Astrocyte of the spinal cord (primary cell): ENCODE measurements around the gene LNPEP.
A peak's percentile ranks its signal among the peaks of the same experiment; 100 is the strongest.

Source experiments
- DNase-seq: peaks from one replicate; pipeline ENCODE4 v3.0.0; 2011; ENCODE audit warnings: low read depth, low spot score
- H3K4me3 ChIP-seq: 2 replicates; pipeline ENCODE4 v1.5.1; 2011; ENCODE audit warnings: low read depth, mild to moderate bottlenecking, low read length, moderate library complexity
- in situ Hi-C: cut with HindIII; loops from 2 replicates; pipeline ENCODE4 v1.10.0; 2017; ENCODE audit warnings: low sequenced_read_pairs
- TF ChIP-seq, protein P1 (sequence below): IDR thresholded peaks from 2 replicates; pipeline ENCODE4 v1.5.1; 2012; ENCODE audit warnings: low read depth, mild to moderate bottlenecking, low read length, inconsistent platforms

The LNPEP gene

GRCh38 chr5:97037819-97038218 is 101.9 kb downstream of the LNPEP start:
- DNase-seq = no peak
- no peak overlapping the region for H3K4me3 ChIP-seq
- in situ Hi-C loops = no loop called here
- TF ChIP-seq, protein P1, sequence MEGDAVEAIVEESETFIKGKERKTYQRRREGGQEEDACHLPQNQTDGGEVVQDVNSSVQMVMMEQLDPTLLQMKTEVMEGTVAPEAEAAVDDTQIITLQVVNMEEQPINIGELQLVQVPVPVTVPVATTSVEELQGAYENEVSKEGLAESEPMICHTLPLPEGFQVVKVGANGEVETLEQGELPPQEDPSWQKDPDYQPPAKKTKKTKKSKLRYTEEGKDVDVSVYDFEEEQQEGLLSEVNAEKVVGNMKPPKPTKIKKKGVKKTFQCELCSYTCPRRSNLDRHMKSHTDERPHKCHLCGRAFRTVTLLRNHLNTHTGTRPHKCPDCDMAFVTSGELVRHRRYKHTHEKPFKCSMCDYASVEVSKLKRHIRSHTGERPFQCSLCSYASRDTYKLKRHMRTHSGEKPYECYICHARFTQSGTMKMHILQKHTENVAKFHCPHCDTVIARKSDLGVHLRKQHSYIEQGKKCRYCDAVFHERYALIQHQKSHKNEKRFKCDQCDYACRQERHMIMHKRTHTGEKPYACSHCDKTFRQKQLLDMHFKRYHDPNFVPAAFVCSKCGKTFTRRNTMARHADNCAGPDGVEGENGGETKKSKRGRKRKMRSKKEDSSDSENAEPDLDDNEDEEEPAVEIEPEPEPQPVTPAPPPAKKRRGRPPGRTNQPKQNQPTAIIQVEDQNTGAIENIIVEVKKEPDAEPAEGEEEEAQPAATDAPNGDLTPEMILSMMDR = no peak

GRCh38 chr5:97041239-97041638 is 105.4 kb downstream of the LNPEP start:
- DNase-seq = no peak
- in situ Hi-C loops = no loop called here
- no peak overlapping the region for H3K4me3 ChIP-seq
- TF ChIP-seq, protein P1 = no peak

GRCh38 chr5:97042996-97043395 is 107.1 kb downstream of the LNPEP start:
- H3K4me3 ChIP-seq = no peak overlapping the region
- DNase-seq = no peak
- in situ Hi-C loops = no loop called here
- TF ChIP-seq, protein P1 = no peak

DNA sequence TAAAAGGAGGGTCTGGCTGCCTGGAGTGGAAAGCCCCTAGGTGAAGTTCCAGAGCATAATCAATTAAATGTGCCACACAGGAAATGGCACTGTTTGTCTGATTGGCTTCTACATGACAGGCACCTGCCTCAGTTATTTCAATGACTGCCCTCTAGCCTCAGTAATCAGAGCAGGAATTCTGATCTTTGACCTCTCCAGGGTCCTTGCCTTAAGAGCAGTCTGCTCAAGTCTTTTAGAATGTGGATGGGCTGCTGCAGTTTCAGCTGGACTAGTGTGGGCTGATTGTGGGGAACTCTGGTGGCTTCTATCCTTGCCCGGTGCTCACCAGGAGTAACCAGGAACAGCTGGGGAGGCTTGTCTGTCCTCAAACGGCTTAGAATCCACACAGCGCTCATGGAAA is 107.6 kb downstream of the LNPEP start:
- TF ChIP-seq, protein P1 = no peak
- H3K4me3 ChIP-seq = no peak overlapping the region
- in situ Hi-C loops = no loop called here
- no peak for DNase-seq

DNA sequence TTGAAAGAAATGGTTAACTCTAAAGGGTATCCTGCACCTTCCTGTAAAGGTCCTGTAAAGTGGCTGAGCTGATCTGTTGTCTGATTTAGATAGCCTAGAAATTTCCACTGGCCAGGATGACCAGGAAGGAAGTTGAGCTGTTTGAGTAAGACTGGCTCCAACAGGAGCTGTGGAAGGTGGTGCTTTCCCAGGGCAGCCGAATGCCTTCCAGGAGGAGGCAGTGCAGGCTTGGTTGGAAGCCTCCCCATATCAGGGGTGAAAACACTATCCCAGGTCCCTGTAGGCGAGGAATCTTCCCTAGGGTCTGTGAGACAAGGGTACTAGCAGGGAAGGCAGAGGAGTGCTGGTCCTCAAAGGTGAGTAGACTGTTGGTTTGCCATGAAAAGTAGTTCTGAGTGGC is 108.2 kb downstream of the LNPEP start:
- H3K4me3 ChIP-seq = no peak overlapping the region
- in situ Hi-C loops = no loop called here
- TF ChIP-seq, protein P1 = peak; percentile 33
- DNase-seq = no peak

DNA sequence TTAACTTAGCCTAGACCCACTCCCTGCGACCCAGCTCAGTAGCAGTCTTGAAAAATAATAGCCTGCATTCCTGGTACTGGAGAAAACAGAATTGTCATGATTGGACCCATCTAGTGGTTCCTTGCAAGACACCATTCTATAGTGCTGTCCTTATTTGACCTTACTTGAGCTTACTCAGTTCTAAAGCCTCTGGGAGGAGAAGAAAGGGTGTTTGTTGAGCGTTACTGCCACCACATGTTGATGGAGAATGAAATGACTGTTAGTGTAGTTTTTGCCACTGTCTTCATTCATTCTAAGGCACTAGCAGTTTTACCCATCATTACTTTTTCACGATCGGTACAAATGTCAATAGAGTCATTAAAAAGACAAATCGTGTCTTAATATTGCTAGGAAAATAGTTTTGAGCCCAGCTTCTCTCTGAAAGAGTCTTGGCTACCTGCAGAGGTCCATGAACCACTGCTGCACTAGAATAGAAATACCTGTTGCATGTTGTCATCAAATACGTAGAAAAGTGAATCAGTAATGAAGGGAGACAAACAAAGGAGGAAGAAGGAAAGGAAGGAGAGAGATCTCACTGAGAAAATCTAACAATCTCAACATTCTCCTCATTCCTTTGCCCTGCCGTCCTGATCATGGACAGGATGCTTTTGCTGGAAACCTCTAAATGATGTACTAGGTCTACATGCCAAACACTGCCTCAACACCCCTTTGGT is 110.5 kb downstream of the LNPEP start:
- TF ChIP-seq, protein P1 = no peak
- in situ Hi-C loops = no loop called here
- DNase-seq = peak; percentile 36
- no peak overlapping the region for H3K4me3 ChIP-seq
